ENCODE data around the gene ZNF526.

DNA sequence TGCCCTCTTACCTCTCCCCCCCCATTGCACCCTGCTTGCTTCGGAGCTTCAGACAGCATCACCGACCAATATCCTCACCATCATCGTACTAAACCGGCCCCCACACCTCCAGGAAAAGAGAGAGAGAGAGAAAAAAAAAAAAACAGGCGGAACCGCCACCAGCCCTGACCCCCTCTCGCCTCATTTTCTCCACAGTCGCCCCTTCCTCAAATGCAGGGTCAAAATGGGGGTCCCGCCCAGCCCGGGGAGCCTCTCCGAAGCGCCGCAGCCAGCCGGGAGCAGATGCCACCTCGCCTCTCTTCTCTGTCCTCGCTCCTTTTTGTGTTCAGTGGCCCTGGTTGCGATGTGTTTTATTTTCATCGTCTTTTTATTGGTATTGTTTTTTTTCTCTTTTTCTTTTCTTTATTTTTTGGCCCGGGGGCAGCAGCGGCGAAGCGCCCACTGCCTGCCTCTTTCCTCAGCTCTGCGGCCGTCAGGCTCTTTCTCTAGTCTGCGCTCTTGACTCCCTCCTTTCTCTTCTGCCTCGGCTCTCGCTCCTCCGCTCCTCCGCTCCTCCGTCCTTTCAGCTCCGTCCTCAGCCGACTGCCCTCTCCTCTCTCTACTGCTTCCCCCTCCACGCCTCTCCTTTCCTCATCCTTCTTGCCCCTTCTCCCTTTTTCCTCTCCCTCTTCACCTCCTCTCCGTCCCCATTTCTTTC, 44.0 kb upstream of the ZNF526 start:
- no peak for TF ChIP-seq CTCF (IDR thresholded peaks at IDR 0.05)
- TF ChIP-seq POLR2A (IDR thresholded peaks at IDR 0.05) = no peak
